HepG2 (cell line): Measurements from ENCODE around the gene MYH3.

ENCODE experiments used
- ATF7 ChIP-seq, 2 experiments: fragments of 450-650 bp in 1 of 2; sonication (generic) in 1 of 2; formaldehyde crosslinking in 1 of 2; IDR thresholded peaks; 2 replicates each; pipeline versions ENCODE4 v1.4.0 to v1.6.1; 2016 to 2020; ENCODE audit warnings: antibody characterized with exemption in 1 of 2, mild to moderate bottlenecking in 1 of 2, missing genetic modification reagents in 1 of 2
- CHD2 ChIP-seq: IDR thresholded peaks from 2 replicates; pipeline ENCODE4 v1.6.1; 2011; ENCODE audit warnings: low read depth, low read length, improper control_type of control experiment
- ESRRA ChIP-seq: sonication (generic); formaldehyde crosslinking; IDR thresholded peaks from 2 replicates; pipeline ENCODE4 v1.5.1; 2020; ENCODE audit warnings: mild to moderate bottlenecking, low read depth, missing genetic modification reagents
- HMG20B ChIP-seq: conservative IDR thresholded peaks from 2 replicates; pipeline ENCODE4 v1.6.1; 2016; ENCODE audit warnings: missing genetic modification reagents, missing compliant biosample characterization
- HNRNPLL ChIP-seq: fragments of 200-400 bp; formaldehyde crosslinking; IDR thresholded peaks from 2 replicates; pipeline ENCODE4 v1.6.1; 2017; ENCODE audit warnings: mild to moderate bottlenecking, low read depth, low read length; ENCODE audit not compliant: poor library complexity, severe bottlenecking
- IKZF1 ChIP-seq: fragments of 450-650 bp; IDR thresholded peaks from 2 replicates; pipeline ENCODE4 v1.7.1; 2016
- JUNB ChIP-seq: sonication (generic); formaldehyde crosslinking; IDR thresholded peaks from 2 replicates; pipeline ENCODE4 v1.8.0; 2022; ENCODE audit warnings: missing genetic modification reagents, mild to moderate bottlenecking, borderline replicate concordance
- KLF15 ChIP-seq: sonication (generic); formaldehyde crosslinking; IDR thresholded peaks from 2 replicates; pipeline ENCODE4 v1.8.1; 2023; ENCODE audit warnings: borderline replicate concordance, mild to moderate bottlenecking, inconsistent platforms, missing genetic modification reagents, mixed read lengths
- NAIF1 ChIP-seq: sonication (generic); formaldehyde crosslinking; IDR thresholded peaks from 2 replicates; pipeline ENCODE4 v1.5.0; 2020; ENCODE audit warnings: mild to moderate bottlenecking, missing genetic modification reagents, borderline replicate concordance
- POLR2AphosphoS5 ChIP-seq: IDR thresholded peaks from 2 replicates; pipeline ENCODE4 v1.6.1; 2012; ENCODE audit warnings: low read depth, low read length
- ZBTB10 ChIP-seq: sonication (generic); formaldehyde crosslinking; IDR thresholded peaks from 2 replicates; pipeline ENCODE4 v1.4.0; 2020; ENCODE audit warnings: missing genetic modification reagents, borderline replicate concordance
- ZFP36 ChIP-seq: fragments of 150-350 bp; IDR thresholded peaks from 2 replicates; pipeline ENCODE4 v1.6.1; 2018; ENCODE audit warnings: borderline replicate concordance, low read length, low read depth; ENCODE audit not compliant: partially characterized antibody
- ZNF446 ChIP-seq: sonication (generic); formaldehyde crosslinking; IDR thresholded peaks from 2 replicates; pipeline ENCODE4 v1.5.0; 2020; ENCODE audit warnings: mild to moderate bottlenecking, missing genetic modification reagents

GRCh38 chr17:10629706-10630105 is 27.4 kb downstream of the MYH3 start:
- TF ChIP-seq HNRNPLL (no peak), IKZF1 (no peak), CHD2 (no peak), KLF15 (CRISPR knock-in tag) (no peak), POLR2AphosphoS5 (no peak), HMG20B (CRISPR knock-in tag) (no peak), ZNF446 (no peak), ATF7 (IDR thresholded peaks at IDR 0.05) (no peak), ATF7 (CRISPR knock-in tag; IDR thresholded peaks at IDR 0.05) (no peak), ZFP36 (no peak), ZBTB10 (CRISPR knock-in tag) (no peak), ESRRA (CRISPR knock-in tag) (no peak), NAIF1 (no peak), JUNB (CRISPR knock-in tag) (no peak)
